Measurements from ENCODE around the gene PRKD1. TPM values are rescaled to one million over a fixed set of nuclear protein-coding genes. Genes with fewer than 3 reads are reported as not detected.

Gene PRKD1
- total and polyA plus RNA-seq, 2 donors (not counting 1 experiment from before 2014, with no cell fraction given), result 0.03 to 4.3 TPM

GRCh38 chr14:29803045-29803444, 124.6 kb downstream of the PRKD1 start:
- Histone ChIP-seq H3K4me3 (ENCODE audit: control extremely low read depth in 1 of 5, extremely low read depth in 1 of 5, insufficient read depth in 1 of 5, low read depth in 2 of 5, low read length in 4 of 5) (no peak overlapping the region), H3K4me2 (replicated peaks; ENCODE audit: low read depth, low read length, poor library complexity, severe bottlenecking) (no peak overlapping the region), H3K27me3 (replicated peaks in 1 of 4; ENCODE audit: control extremely low read depth in 1 of 4, control insufficient read depth in 3 of 4, insufficient read depth in 4 of 4, low read length in 3 of 4) (no peaks in the 10 kb centered on the region), H2AFZ (ENCODE audit: insufficient read depth, low read depth, low read length, poor library complexity, severe bottlenecking) (no peak overlapping the region), H3K79me2 (ENCODE audit: control insufficient read depth, insufficient read depth, low read length) (no peaks in the 10 kb centered on the region), H3K9me3 (ENCODE audit: control extremely low read depth in 1 of 3, control insufficient read depth in 2 of 3, insufficient read depth in 1 of 3, low read length in 2 of 3) (peaks cover 0 to 6% (median 0%) of the 10 kb centered on the region in 3 donors), H4K20me1 (ENCODE audit: control insufficient read depth, insufficient read depth, low read length, poor library complexity, severe bottlenecking) (no peaks in the 10 kb centered on the region), H3K36me3 (replicated peaks in 1 of 2; ENCODE audit: control extremely low read depth in 1 of 2, control insufficient read depth in 1 of 2, extremely low read depth in 1 of 2, insufficient read depth in 2 of 2, low read length in 1 of 2) (no peaks in the 10 kb centered on the region), H3K4me1 (ENCODE audit: control insufficient read depth in 2 of 2, insufficient read depth in 2 of 2, low read length in 2 of 2) (no peaks in the 10 kb centered on the region), H3K9ac (ENCODE audit: low read length) (no peak overlapping the region), H3K27ac (ENCODE audit: low read length in 2 of 2) (no peak overlapping the region)
- Mint-ChIP-seq H3K4me1 (peaks cover 26% of the 10 kb centered on the region), H3K27ac (no peak overlapping the region), H3K9me3 (ENCODE audit: insufficient read depth) (no peaks in the 10 kb centered on the region), H3K27me3 (no peaks in the 10 kb centered on the region), H3K4me3 (no peak overlapping the region)
- intact Hi-C loops (cut with micrococcal nuclease), result loop anchor here (5.0 kb wide), 1 partner anchor 124 kb away; the partner anchor contains the start of gene PRKD1
- ATAC-seq (ENCODE audit: low read depth) (no peak), DNase-seq (no peak)
- ChIA-PET CTCF (no interaction called here), POLR2A (no interaction called here)
- TF ChIP-seq CTCF (IDR thresholded peaks at IDR 0.05) (no peak), EZH2 (IDR thresholded peaks at IDR 0.05; ENCODE audit: borderline replicate concordance, insufficient read depth, low read depth, low read length, poor library complexity, severe bottlenecking) (no peak)

- Histone ChIP-seq H4K20me1 (ENCODE audit: control insufficient read depth, insufficient read depth, low read length, poor library complexity, severe bottlenecking) (no peaks in the 10 kb centered on the region), H3K9me3 (ENCODE audit: control extremely low read depth in 1 of 3, control insufficient read depth in 2 of 3, insufficient read depth in 1 of 3, low read length in 2 of 3) (peaks cover 0 to under 1% (median 0%) of the 10 kb centered on the region in 3 donors), H3K4me2 (replicated peaks; ENCODE audit: low read depth, low read length, poor library complexity, severe bottlenecking) (no peak overlapping the region), H3K4me1 (ENCODE audit: control insufficient read depth in 2 of 2, insufficient read depth in 2 of 2, low read length in 2 of 2) (no peaks in the 10 kb centered on the region), H3K27me3 (replicated peaks in 1 of 4; ENCODE audit: control extremely low read depth in 1 of 4, control insufficient read depth in 3 of 4, insufficient read depth in 4 of 4, low read length in 3 of 4) (no peaks in the 10 kb centered on the region), H3K79me2 (ENCODE audit: control insufficient read depth, insufficient read depth, low read length) (no peaks in the 10 kb centered on the region), H3K36me3 (replicated peaks in 1 of 2; ENCODE audit: control extremely low read depth in 1 of 2, control insufficient read depth in 1 of 2, extremely low read depth in 1 of 2, insufficient read depth in 2 of 2, low read length in 1 of 2) (no peaks in the 10 kb centered on the region), H2AFZ (ENCODE audit: insufficient read depth, low read depth, low read length, poor library complexity, severe bottlenecking) (no peak overlapping the region), H3K9ac (ENCODE audit: low read length) (no peak overlapping the region), H3K4me3 (ENCODE audit: control extremely low read depth in 1 of 5, extremely low read depth in 1 of 5, insufficient read depth in 1 of 5, low read depth in 2 of 5, low read length in 4 of 5) (no peak overlapping the region), H3K27ac (ENCODE audit: low read length in 2 of 2) (no peak overlapping the region)
- ChIA-PET POLR2A (no interaction called here), CTCF (no interaction called here)
- Mint-ChIP-seq H3K4me3 (no peak overlapping the region), H3K27ac (no peak overlapping the region), H3K9me3 (ENCODE audit: insufficient read depth) (no peaks in the 10 kb centered on the region), H3K4me1 (peaks cover 26% of the 10 kb centered on the region), H3K27me3 (no peaks in the 10 kb centered on the region)
- TF ChIP-seq CTCF (IDR thresholded peaks at IDR 0.05) (no peak), EZH2 (IDR thresholded peaks at IDR 0.05; ENCODE audit: borderline replicate concordance, insufficient read depth, low read depth, low read length, poor library complexity, severe bottlenecking) (no peak)
- DNase-seq (no peak), ATAC-seq (ENCODE audit: low read depth) (no peak)
- intact Hi-C loops (cut with micrococcal nuclease), result loop anchor here (5.0 kb wide), 1 partner anchor 125 kb away; the partner anchor contains the start of gene PRKD1
Observed at GRCh38 chr14:29802211-29802610, 125.4 kb downstream of the PRKD1 start.
